Calu3 (cell line): Measurements from ENCODE around the gene GATAD2B. TPM values are rescaled to one million over a fixed set of nuclear protein-coding genes. Genes with fewer than 3 reads are reported as not detected.

Experiments
- BruUV-seq: library from RNA; stranded (reverse); fragments of 400-500 nt; replicated peaks from 2 replicates; lab custom pipeline; 2021; lab: Mats Ljungman, UMichigan
- CTCF ChIA-PET: fragments of 300-600 bp; sonication (Branson Sonifier 250); formaldehyde crosslinking; loops from one replicate; lab custom pipeline; 2022; ENCODE audit warnings: antibody characterized with exemption; lab: Charles Lee
- DNase-seq: peaks from one replicate; pipeline ENCODE4 v3.0.0; 2022
- H3K27ac Mint-ChIP-seq: one replicate; pipeline ENCODE4 v1.8.0; 2022; ENCODE audit warnings: mixed read lengths; ENCODE audit not compliant: unreplicated experiment
- H3K27me3 Mint-ChIP-seq: one replicate; pipeline ENCODE4 v1.8.0; 2022; ENCODE audit warnings: mixed read lengths; ENCODE audit not compliant: unreplicated experiment
- H3K36me3 Mint-ChIP-seq: one replicate; pipeline ENCODE4 v1.8.0; 2022; ENCODE audit warnings: mild to moderate bottlenecking, moderate library complexity, mixed read lengths; ENCODE audit not compliant: insufficient read depth, unreplicated experiment
- H3K4me1 Mint-ChIP-seq: one replicate; pipeline ENCODE4 v1.8.0; 2022; ENCODE audit warnings: mild to moderate bottlenecking, low read depth, mixed read lengths; ENCODE audit not compliant: unreplicated experiment
- H3K4me3 Mint-ChIP-seq: one replicate; pipeline ENCODE4 v1.8.0; 2022; ENCODE audit warnings: mild to moderate bottlenecking, low read depth, moderate library complexity, mixed read lengths; ENCODE audit not compliant: unreplicated experiment
- H3K9me3 Mint-ChIP-seq: one replicate; pipeline ENCODE4 v1.8.0; 2022; ENCODE audit warnings: low read depth, mixed read lengths; ENCODE audit not compliant: unreplicated experiment
- intact Hi-C: fragments of 100-400 bp; cut with micrococcal nuclease; formaldehyde crosslinking; loops from one replicate; pipeline ENCODE4 v1.10.0; 2022; ENCODE audit not compliant: unreplicated experiment
- total RNA-seq: library from RNA; stranded (reverse); gene quantifications from 2 replicates; pipeline ENCODE4 v1.2.3, GENCODE V29; 2022
- TF ChIP-seq, protein P1 (sequence below): fragments of 200-600 bp; IDR thresholded peaks from one replicate; pipeline ENCODE4 v1.8.0; 2022; ENCODE audit warnings: antibody characterized with exemption; ENCODE audit not compliant: unreplicated experiment

Gene GATAD2B
- total RNA-seq, 1 experiment from 2014 or later = 62.5 TPM

DNA sequence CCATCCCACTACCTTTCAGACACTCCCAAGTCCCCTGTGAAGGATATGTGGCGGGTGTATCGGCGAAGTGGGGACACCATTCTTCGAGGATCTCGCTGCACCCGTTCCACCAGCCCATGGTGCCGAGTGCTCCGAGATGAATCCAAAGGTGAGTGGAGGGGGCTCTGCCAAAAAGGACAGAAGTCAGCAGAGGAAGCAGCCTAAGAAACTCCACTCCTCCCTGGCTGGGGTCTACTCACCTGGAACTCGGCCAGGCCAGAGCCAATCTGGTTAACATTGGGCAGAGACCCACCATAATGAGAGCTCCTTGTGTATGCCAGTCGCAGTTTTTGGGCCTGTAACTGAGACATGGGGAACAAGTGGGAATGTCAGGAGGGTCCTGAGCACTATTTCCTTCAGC, 32.1 kb upstream of the GATAD2B start:
- no TSS peak for BruUV-seq

DNA sequence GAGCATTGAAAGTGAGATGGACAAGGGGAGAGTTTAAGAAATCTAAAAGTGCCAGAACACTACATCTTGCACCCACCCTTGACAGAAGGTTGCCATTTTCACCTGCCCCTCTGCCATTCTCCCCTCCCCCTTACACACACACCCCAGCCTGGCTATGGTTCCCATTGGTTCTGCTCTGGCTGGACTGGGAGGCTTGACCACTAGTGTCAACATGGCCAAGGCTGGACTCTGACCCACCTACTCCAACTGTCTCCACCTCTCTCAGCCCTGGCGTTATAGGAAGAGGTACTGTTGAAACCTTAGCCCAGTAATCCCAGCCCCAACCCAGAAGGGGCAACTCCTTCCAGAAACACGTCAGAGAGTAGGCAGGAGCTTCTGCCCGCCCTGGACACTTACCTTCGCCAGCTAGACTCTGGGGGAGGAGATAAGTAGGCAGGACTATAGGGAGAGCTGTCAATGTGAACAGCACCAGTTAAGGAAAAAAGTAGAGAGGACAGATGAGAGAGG, 31.1 kb upstream of the GATAD2B start:
- H3K27ac Mint-ChIP-seq = no peak overlapping the region
- H3K4me1 Mint-ChIP-seq = peaks cover 13% of the 10 kb centered on the region
- no peak overlapping the region for H3K4me3 Mint-ChIP-seq
- no peaks in the 10 kb centered on the region for H3K9me3 Mint-ChIP-seq
- DNase-seq = no peak
- no peaks in the 10 kb centered on the region for H3K27me3 Mint-ChIP-seq
- CTCF ChIA-PET = interaction anchor here (1.0 kb wide), 1 partner anchor 9 kb away, joined by 3 read pairs; the partner anchor contains the start of gene SLC39A1
- TF ChIP-seq, protein P1, sequence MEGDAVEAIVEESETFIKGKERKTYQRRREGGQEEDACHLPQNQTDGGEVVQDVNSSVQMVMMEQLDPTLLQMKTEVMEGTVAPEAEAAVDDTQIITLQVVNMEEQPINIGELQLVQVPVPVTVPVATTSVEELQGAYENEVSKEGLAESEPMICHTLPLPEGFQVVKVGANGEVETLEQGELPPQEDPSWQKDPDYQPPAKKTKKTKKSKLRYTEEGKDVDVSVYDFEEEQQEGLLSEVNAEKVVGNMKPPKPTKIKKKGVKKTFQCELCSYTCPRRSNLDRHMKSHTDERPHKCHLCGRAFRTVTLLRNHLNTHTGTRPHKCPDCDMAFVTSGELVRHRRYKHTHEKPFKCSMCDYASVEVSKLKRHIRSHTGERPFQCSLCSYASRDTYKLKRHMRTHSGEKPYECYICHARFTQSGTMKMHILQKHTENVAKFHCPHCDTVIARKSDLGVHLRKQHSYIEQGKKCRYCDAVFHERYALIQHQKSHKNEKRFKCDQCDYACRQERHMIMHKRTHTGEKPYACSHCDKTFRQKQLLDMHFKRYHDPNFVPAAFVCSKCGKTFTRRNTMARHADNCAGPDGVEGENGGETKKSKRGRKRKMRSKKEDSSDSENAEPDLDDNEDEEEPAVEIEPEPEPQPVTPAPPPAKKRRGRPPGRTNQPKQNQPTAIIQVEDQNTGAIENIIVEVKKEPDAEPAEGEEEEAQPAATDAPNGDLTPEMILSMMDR = no peak
- BruUV-seq = no TSS peak
- peaks cover 17% of the 10 kb centered on the region for H3K36me3 Mint-ChIP-seq
- intact Hi-C loops = no loop called here

More for the DNA sequence above, 32.1 kb upstream of the GATAD2B start:
- Mint-ChIP-seq H3K4me3 (no peak overlapping the region), H3K4me1 (peaks cover 15% of the 10 kb centered on the region), H3K27me3 (no peaks in the 10 kb centered on the region), H3K27ac (no peak overlapping the region), H3K9me3 (no peaks in the 10 kb centered on the region), H3K36me3 (peaks cover 23% of the 10 kb centered on the region)
- TF ChIP-seq, protein P1 = no peak
- CTCF ChIA-PET = no interaction called here
- intact Hi-C loops = no loop called here
- no peak for DNase-seq

DNA sequence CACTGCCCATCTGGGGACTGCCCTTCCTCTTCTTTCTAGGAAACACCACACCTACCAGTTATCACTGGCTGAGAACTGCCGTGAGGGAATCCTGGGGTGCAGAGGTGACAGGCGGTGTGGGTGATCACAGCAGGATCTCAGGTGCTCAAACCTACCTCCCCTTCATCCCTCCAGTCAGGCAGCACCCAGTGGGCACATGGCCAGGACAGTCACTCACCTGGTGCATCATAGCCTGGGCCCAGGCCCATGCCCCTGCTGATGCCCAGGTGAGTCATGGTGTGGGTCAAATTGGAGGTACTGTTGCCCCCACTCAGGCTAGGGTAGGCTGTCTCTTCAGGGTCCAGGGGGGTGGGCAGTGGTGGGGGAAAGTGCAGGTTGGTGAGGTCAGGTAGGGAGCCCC, 29.0 kb upstream of the GATAD2B start:
- Mint-ChIP-seq H3K27ac (no peak overlapping the region), H3K4me1 (peaks cover 8% of the 10 kb centered on the region), H3K4me3 (no peak overlapping the region), H3K36me3 (peaks cover 10% of the 10 kb centered on the region), H3K27me3 (no peaks in the 10 kb centered on the region), H3K9me3 (no peaks in the 10 kb centered on the region)
- BruUV-seq = no TSS peak
- intact Hi-C loops = no loop called here
- CTCF ChIA-PET = no interaction called here
- no peak for DNase-seq
- TF ChIP-seq, protein P1 = no peak

DNA sequence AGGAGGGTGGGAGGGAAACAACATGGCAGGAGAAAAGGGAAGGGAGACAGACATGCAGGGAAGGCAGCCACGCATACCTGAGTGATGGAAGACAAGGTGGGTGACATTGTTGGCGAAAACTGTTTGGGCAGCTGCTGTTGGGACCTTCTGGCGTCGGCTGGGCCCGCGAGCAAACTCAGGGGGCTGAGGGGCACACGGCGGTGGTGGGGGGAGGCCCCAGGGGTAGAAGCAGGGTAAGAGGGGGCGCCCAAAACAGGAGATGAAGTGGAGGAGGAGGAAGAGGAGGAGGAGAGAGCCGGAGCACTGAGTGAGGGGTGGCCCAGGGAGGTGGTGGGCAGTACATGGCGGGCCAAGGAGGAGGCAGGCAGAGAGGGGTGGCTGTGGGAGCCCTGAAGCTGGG, 28.4 kb upstream of the GATAD2B start:
- no TSS peak for BruUV-seq
- H3K36me3 Mint-ChIP-seq = peaks cover 16% of the 10 kb centered on the region
- CTCF ChIA-PET = no interaction called here
- peaks cover 9% of the 10 kb centered on the region for H3K4me1 Mint-ChIP-seq
- H3K27me3 Mint-ChIP-seq = no peaks in the 10 kb centered on the region
- intact Hi-C loops = no loop called here
- H3K9me3 Mint-ChIP-seq = no peaks in the 10 kb centered on the region
- DNase-seq = no peak
- H3K4me3 Mint-ChIP-seq = no peak overlapping the region
- TF ChIP-seq, protein P1 = no peak
- H3K27ac Mint-ChIP-seq = no peak overlapping the region
